ENCODE data around the gene CADM1.

Gene CADM1

GRCh38 chr11:115237578-115237977 is 266.6 kb downstream of the CADM1 start:
- Histone ChIP-seq H3K79me2 (ENCODE audit: control insufficient read depth, low read length) (no peaks in the 10 kb centered on the region), H3K9me2 (replicated peaks; ENCODE audit: control insufficient read depth, low read length) (no peaks in the 10 kb centered on the region), H3K27me3 (ENCODE audit: control insufficient read depth, low read length) (no peaks in the 10 kb centered on the region), H3K36me3 (ENCODE audit: control insufficient read depth, low read length) (no peaks in the 10 kb centered on the region), H4K20me1 (ENCODE audit: control insufficient read depth, insufficient read depth, low read depth, low read length) (no peaks in the 10 kb centered on the region), H3K4me1 (ENCODE audit: control insufficient read depth, low read length) (no peaks in the 10 kb centered on the region), H3K27ac (ENCODE audit: low read depth, low read length) (no peak overlapping the region), H3K9me3 (ENCODE audit: control insufficient read depth, insufficient read depth, low read length) (no peaks in the 10 kb centered on the region), H3K4me3 (ENCODE audit: low read length) (no peak overlapping the region), H3F3A (ENCODE audit: control insufficient read depth, insufficient read depth) (no peaks in the 10 kb centered on the region), H3K4me2 (ENCODE audit: low read length) (no peak overlapping the region)
- TF ChIP-seq EZH2phosphoT487 (IDR thresholded peaks at IDR 0.05; ENCODE audit: borderline replicate concordance, low read length) (no peak), CTCF (IDR thresholded peaks at IDR 0.05; ENCODE audit: low read depth, low read length, poor library complexity, severe bottlenecking) (no peak)

- no peaks in the 10 kb centered on the region for H3K79me2 ChIP-seq (ENCODE audit: control insufficient read depth, low read length)
- no peaks in the 10 kb centered on the region for H4K20me1 ChIP-seq (ENCODE audit: control insufficient read depth, insufficient read depth, low read depth, low read length)
- H3K9me2 ChIP-seq (replicated peaks; ENCODE audit: control insufficient read depth, low read length) = no peaks in the 10 kb centered on the region
- no peak overlapping the region for H3K4me3 ChIP-seq (ENCODE audit: low read length)
- no peaks in the 10 kb centered on the region for H3F3A ChIP-seq (ENCODE audit: control insufficient read depth, insufficient read depth)
- no peak overlapping the region for H3K4me2 ChIP-seq (ENCODE audit: low read length)
- H3K27me3 ChIP-seq (ENCODE audit: control insufficient read depth, low read length) = no peaks in the 10 kb centered on the region
- H3K36me3 ChIP-seq (ENCODE audit: control insufficient read depth, low read length) = no peaks in the 10 kb centered on the region
- peaks cover 6% of the 10 kb centered on the region for H3K4me1 ChIP-seq (ENCODE audit: control insufficient read depth, low read length)
- no peaks in the 10 kb centered on the region for H3K9me3 ChIP-seq (ENCODE audit: control insufficient read depth, insufficient read depth, low read length)
- H3K27ac ChIP-seq (ENCODE audit: low read depth, low read length) = no peak overlapping the region
- no peak for TF ChIP-seq EZH2phosphoT487 (IDR thresholded peaks at IDR 0.05; ENCODE audit: borderline replicate concordance, low read length)
- no peak for TF ChIP-seq CTCF (IDR thresholded peaks at IDR 0.05; ENCODE audit: low read depth, low read length, poor library complexity, severe bottlenecking)
These were observed 269.4 kb downstream of the CADM1 start for GRCh38 chr11:115234794-115235193.

GRCh38 chr11:115226556-115226955 is 277.7 kb downstream of the CADM1 start:
- no peaks in the 10 kb centered on the region for H3K27me3 ChIP-seq (ENCODE audit: control insufficient read depth, low read length)
- no peak for TF ChIP-seq EZH2phosphoT487 (IDR thresholded peaks at IDR 0.05; ENCODE audit: borderline replicate concordance, low read length)
- TF ChIP-seq CTCF (IDR thresholded peaks at IDR 0.05; ENCODE audit: low read depth, low read length, poor library complexity, severe bottlenecking) = no peak
- H3K27ac ChIP-seq (ENCODE audit: low read depth, low read length) = no peak overlapping the region
- H3K4me2 ChIP-seq (ENCODE audit: low read length) = no peak overlapping the region
- H4K20me1 ChIP-seq (ENCODE audit: control insufficient read depth, insufficient read depth, low read depth, low read length) = no peaks in the 10 kb centered on the region
- no peaks in the 10 kb centered on the region for H3K9me2 ChIP-seq (replicated peaks; ENCODE audit: control insufficient read depth, low read length)
- H3K79me2 ChIP-seq (ENCODE audit: control insufficient read depth, low read length) = no peaks in the 10 kb centered on the region
- no peaks in the 10 kb centered on the region for H3K36me3 ChIP-seq (ENCODE audit: control insufficient read depth, low read length)
- no peaks in the 10 kb centered on the region for H3K9me3 ChIP-seq (ENCODE audit: control insufficient read depth, insufficient read depth, low read length)
- no peak overlapping the region for H3K4me3 ChIP-seq (ENCODE audit: low read length)
- no peaks in the 10 kb centered on the region for H3F3A ChIP-seq (ENCODE audit: control insufficient read depth, insufficient read depth)
- peaks cover 36% of the 10 kb centered on the region for H3K4me1 ChIP-seq (ENCODE audit: control insufficient read depth, low read length)

DNA sequence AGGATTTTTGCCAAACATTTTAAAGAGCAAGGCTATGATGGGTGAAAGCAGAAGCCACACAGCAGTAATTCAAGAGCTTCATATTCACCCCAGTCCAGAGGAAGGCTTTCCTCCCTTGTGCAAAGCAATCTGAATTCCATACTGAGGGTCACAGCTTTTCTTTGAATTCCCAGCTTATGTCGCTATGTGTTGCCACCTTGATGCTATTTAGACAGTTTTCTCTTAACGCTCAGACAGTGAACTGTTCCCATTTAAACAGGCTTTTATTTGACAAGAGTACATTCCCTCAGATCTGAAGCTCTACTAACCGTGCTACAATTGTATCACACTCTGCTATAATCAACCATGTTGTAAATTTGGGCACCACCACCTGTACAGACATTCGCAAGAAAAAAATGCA is 279.7 kb downstream of the CADM1 start:
- Histone ChIP-seq H3K9me2 (replicated peaks; ENCODE audit: control insufficient read depth, low read length) (no peaks in the 10 kb centered on the region), H3K79me2 (ENCODE audit: control insufficient read depth, low read length) (no peaks in the 10 kb centered on the region), H3K4me2 (ENCODE audit: low read length) (no peak overlapping the region), H3F3A (ENCODE audit: control insufficient read depth, insufficient read depth) (no peaks in the 10 kb centered on the region), H3K4me1 (ENCODE audit: control insufficient read depth, low read length) (peaks cover 47% of the 10 kb centered on the region), H3K4me3 (ENCODE audit: low read length) (no peak overlapping the region), H4K20me1 (ENCODE audit: control insufficient read depth, insufficient read depth, low read depth, low read length) (no peaks in the 10 kb centered on the region), H3K36me3 (ENCODE audit: control insufficient read depth, low read length) (no peaks in the 10 kb centered on the region), H3K27me3 (ENCODE audit: control insufficient read depth, low read length) (no peaks in the 10 kb centered on the region), H3K9me3 (ENCODE audit: control insufficient read depth, insufficient read depth, low read length) (no peaks in the 10 kb centered on the region), H3K27ac (ENCODE audit: low read depth, low read length) (no peak overlapping the region)
- no peak for TF ChIP-seq CTCF (IDR thresholded peaks at IDR 0.05; ENCODE audit: low read depth, low read length, poor library complexity, severe bottlenecking)
